ENCODE data around the gene HIF1A.
"Not testable (repeated sequence)": the region's sequence is repeated elsewhere in the genome, so short reads cannot be mapped to it uniquely, and the experiment has no call there.

HIF1A gene

GRCh38 chr14:61673305-61673704 is 22.0 kb upstream of the HIF1A start:
- no peak for DNase-seq (ENCODE audit: low read depth)

GRCh38 chr14:61675291-61675690 is 20.0 kb upstream of the HIF1A start:
- DNase-seq (ENCODE audit: low read depth): no peak

GRCh38 chr14:61677479-61677878 is 17.8 kb upstream of the HIF1A start:
- no peak for DNase-seq (ENCODE audit: low read depth)

GRCh38 chr14:61678975-61679374 is 16.3 kb upstream of the HIF1A start:
- no peak for DNase-seq (ENCODE audit: low read depth)

- DNase-seq (ENCODE audit: low read depth): no peak
Measured at GRCh38 chr14:61681413-61681812, 13.9 kb upstream of the HIF1A start.

GRCh38 chr14:61683108-61683507 is 12.2 kb upstream of the HIF1A start:
- DNase-seq (ENCODE audit: low read depth): no peak

GRCh38 chr14:61690039-61690438 is 5.3 kb upstream of the HIF1A start:
- no peak for DNase-seq (ENCODE audit: low read depth)

GRCh38 chr14:61690982-61691381 is 4.3 kb upstream of the HIF1A start:
- DNase-seq (ENCODE audit: low read depth): no peak

GRCh38 chr14:61691495-61691894 is 3.8 kb upstream of the HIF1A start:
- DNase-seq (ENCODE audit: low read depth): no peak

GRCh38 chr14:61694039-61694438 is 1.3 kb upstream of the HIF1A start:
- no peak for DNase-seq (ENCODE audit: low read depth)

- peak; percentile 41 for DNase-seq (ENCODE audit: low read depth)
Measured at GRCh38 chr14:61695695-61696527, 598 bp downstream of the HIF1A start.

GRCh38 chr14:61696753-61697318 is 1.5 kb downstream of the HIF1A start:
- no peak for DNase-seq (ENCODE audit: low read depth)

- DNase-seq (ENCODE audit: low read depth): no peak
Measured at GRCh38 chr14:61698206-61698980, 3.1 kb downstream of the HIF1A start.

GRCh38 chr14:61699027-61699426 is 3.7 kb downstream of the HIF1A start:
- no peak for DNase-seq (ENCODE audit: low read depth)

GRCh38 chr14:61700104-61700886 is 5.0 kb downstream of the HIF1A start:
- no peak for DNase-seq (ENCODE audit: low read depth)

- no peak for DNase-seq (ENCODE audit: low read depth)
Measured at GRCh38 chr14:61701946-61702345, 6.6 kb downstream of the HIF1A start.

- no peak for DNase-seq (ENCODE audit: low read depth)
Measured at GRCh38 chr14:61703342-61704129, 8.2 kb downstream of the HIF1A start.

- DNase-seq (ENCODE audit: low read depth): no peak
Measured at GRCh38 chr14:61704554-61704953, 9.2 kb downstream of the HIF1A start.

GRCh38 chr14:61705017-61705416 is 9.7 kb downstream of the HIF1A start:
- DNase-seq (ENCODE audit: low read depth): no peak

GRCh38 chr14:61706096-61706690 is 10.9 kb downstream of the HIF1A start:
- DNase-seq (ENCODE audit: low read depth): no peak

GRCh38 chr14:61707774-61708173 is 12.5 kb downstream of the HIF1A start:
- DNase-seq (ENCODE audit: low read depth): not testable (repeated sequence)

Data from activated T-cell treated with anti-CD3 and anti-CD28 coated beads for 48 hours (primary cell).